IMR-90 (cell line): Measurements from ENCODE around the gene CENPV. TPM values are rescaled to one million over a fixed set of nuclear protein-coding genes. Genes with fewer than 3 reads are reported as not detected.

ENCODE experiments used
- ATAC-seq: fragments of 200-7000 bp; cut with Tn5 transposase; 2 replicates; pipeline ENCODE4 v1.9.1; 2020; ENCODE audit warnings: low read depth, mild to moderate bottlenecking, moderate library complexity
- BruUV-seq: library from RNA; stranded (reverse); fragments of 400-500 nt; replicated peaks from 2 replicates; lab custom pipeline; 2021; lab: Mats Ljungman, UMichigan
- CTCF ChIA-PET: fragments of 300-600 bp; formaldehyde crosslinking; extraction: SDS; loops from one replicate; lab custom pipeline; 2021; ENCODE audit warnings: antibody characterized with exemption; lab: Yijun Ruan, JAX
- POLR2A ChIA-PET: fragments of 300-600 bp; sonication (Branson Sonifier 250); formaldehyde crosslinking; loops from one replicate; lab custom pipeline; 2022; ENCODE audit warnings: antibody characterized with exemption; ENCODE audit not compliant: unreplicated experiment; lab: Charles Lee
- DNase-seq: peaks from one replicate; pipeline ENCODE4 v3.0.0; 2013
- H2AFZ ChIP-seq: replicated peaks from 2 replicates; pipeline ENCODE3; 2013; ENCODE audit warnings: low read length, mild to moderate bottlenecking; ENCODE audit not compliant: poor library complexity
- H2AK5ac ChIP-seq: 2 replicates; pipeline ENCODE4 v1.6.1; 2013; ENCODE audit warnings: low read depth, low read length, inconsistent platforms
- H2AK9ac ChIP-seq: replicated peaks from 2 replicates; pipeline ENCODE3; 2013; ENCODE audit warnings: mild to moderate bottlenecking, low read depth, low read length, moderate library complexity; ENCODE audit not compliant: poor library complexity
- H2BK120ac ChIP-seq: 2 replicates; pipeline ENCODE4 v1.6.1; 2013; ENCODE audit warnings: low read depth, low read length, inconsistent platforms
- H2BK15ac ChIP-seq: 3 replicates; pipeline ENCODE4 v1.6.1; 2013; ENCODE audit warnings: low read depth, low read length, inconsistent platforms
- H2BK20ac ChIP-seq: 2 replicates; pipeline ENCODE4 v1.6.1; 2013; ENCODE audit warnings: low read depth, mild to moderate bottlenecking, inconsistent platforms, low read length, moderate library complexity
- H2BK5ac ChIP-seq: 2 replicates; pipeline ENCODE4 v1.6.1; 2013; ENCODE audit warnings: mild to moderate bottlenecking, low read depth, low read length, inconsistent platforms; ENCODE audit not compliant: poor library complexity, severe bottlenecking
- H3K14ac ChIP-seq: replicated peaks from 2 replicates; pipeline ENCODE4 v1.6.1; 2013; ENCODE audit warnings: low read depth, low read length, inconsistent platforms
- H3K18ac ChIP-seq: 2 replicates; pipeline ENCODE4 v1.6.1; 2013; ENCODE audit warnings: low read depth, low read length, control low read depth
- H3K23ac ChIP-seq: 2 replicates; pipeline ENCODE4 v1.6.1; 2013; ENCODE audit warnings: low read depth, low read length, inconsistent platforms
- H3K27ac ChIP-seq: 2 replicates; pipeline ENCODE4 v1.5.1; 2013; ENCODE audit warnings: mild to moderate bottlenecking, control low read depth, low read length; ENCODE audit not compliant: insufficient read depth
- H3K27me3 ChIP-seq: 2 replicates; pipeline ENCODE4 v1.6.1; 2013; ENCODE audit warnings: low read length; ENCODE audit not compliant: control insufficient read depth, insufficient read depth
- H3K36me3 ChIP-seq: 2 replicates; pipeline ENCODE4 v1.6.1; 2013; ENCODE audit warnings: low read length, mixed read lengths; ENCODE audit not compliant: control insufficient read depth, insufficient read depth
- H3K4ac ChIP-seq: 2 replicates; pipeline ENCODE4 v1.6.1; 2013; ENCODE audit warnings: low read depth, low read length, inconsistent platforms
- H3K4me1 ChIP-seq: 2 replicates; pipeline ENCODE4 v1.6.1; 2013; ENCODE audit warnings: low read length, mixed read lengths; ENCODE audit not compliant: control insufficient read depth, insufficient read depth
- H3K4me2 ChIP-seq: 2 replicates; pipeline ENCODE4 v1.6.1; 2013; ENCODE audit warnings: low read depth, mild to moderate bottlenecking, control low read depth, low read length, moderate library complexity
- H3K4me3 ChIP-seq: 2 replicates; pipeline ENCODE4 v1.5.1; 2013; ENCODE audit warnings: low read depth, mild to moderate bottlenecking, control low read depth, low read length, moderate library complexity; ENCODE audit not compliant: insufficient read depth
- H3K56ac ChIP-seq: 2 replicates; pipeline ENCODE4 v1.6.1; 2013; ENCODE audit warnings: low read length, inconsistent platforms; ENCODE audit not compliant: insufficient read depth; ENCODE audit errors: extremely low read depth
- H3K79me1 ChIP-seq, 2 experiments: 2 replicates each; pipeline ENCODE4 v1.6.1; 2013; ENCODE audit warnings: low read length in 2 of 2, inconsistent platforms in 1 of 2, low read depth in 1 of 2
- H3K9ac ChIP-seq: 2 replicates; pipeline ENCODE4 v1.6.1; 2013; ENCODE audit warnings: low read depth, low read length, control low read depth
- H3K9me1 ChIP-seq: 2 replicates; pipeline ENCODE4 v1.6.1; 2013; ENCODE audit warnings: low read length, inconsistent platforms; ENCODE audit not compliant: insufficient read depth
- H3K9me3 ChIP-seq: 2 replicates; pipeline ENCODE4 v1.6.1; 2013; ENCODE audit warnings: low read length; ENCODE audit not compliant: control insufficient read depth, insufficient read depth
- H4K20me1 ChIP-seq: 2 replicates; pipeline ENCODE4 v1.6.1; 2013; ENCODE audit warnings: low read length, inconsistent platforms; ENCODE audit not compliant: insufficient read depth
- H4K5ac ChIP-seq: 2 replicates; pipeline ENCODE4 v1.6.1; 2013; ENCODE audit warnings: mild to moderate bottlenecking, low read depth, low read length, control low read depth
- H4K8ac ChIP-seq, 2 experiments: 2 replicates each; pipeline ENCODE4 v1.6.1; 2013; ENCODE audit warnings: low read depth in 2 of 2, low read length in 2 of 2, control low read depth in 1 of 2, inconsistent platforms in 1 of 2
- H4K91ac ChIP-seq: 2 replicates; pipeline ENCODE4 v1.6.1; 2013; ENCODE audit warnings: low read depth, low read length, inconsistent platforms; ENCODE audit not compliant: insufficient read depth
- BHLHE40 ChIP-seq: fragments of 150-350 bp; IDR thresholded peaks from 2 replicates; pipeline ENCODE4 v1.6.1; 2016; ENCODE audit warnings: mild to moderate bottlenecking, low read depth, low read length
- CEBPB ChIP-seq: IDR thresholded peaks from 2 replicates; pipeline ENCODE4 v1.6.1; 2012; ENCODE audit warnings: low read depth, low read length, improper control_type of control experiment
- CHD1 ChIP-seq: IDR thresholded peaks from 2 replicates; pipeline ENCODE4 v1.6.1; 2012; ENCODE audit warnings: low read depth, low read length, improper control_type of control experiment
- CTCF ChIP-seq: conservative IDR thresholded peaks from 2 replicates; pipeline ENCODE4 v1.5.1; 2012; ENCODE audit warnings: mild to moderate bottlenecking, low read depth, low read length, improper control_type of control experiment
- ELK1 ChIP-seq: fragments of 150-350 bp; IDR thresholded peaks from 2 replicates; pipeline ENCODE4 v1.6.1; 2016; ENCODE audit warnings: low read depth, mild to moderate bottlenecking, low read length, moderate library complexity, borderline replicate concordance
- FOS ChIP-seq: fragments of 150-350 bp; IDR thresholded peaks from 2 replicates; pipeline ENCODE4 v1.6.1; 2016; ENCODE audit warnings: low read depth, low read length
- MAFK ChIP-seq: IDR thresholded peaks from 2 replicates; pipeline ENCODE4 v1.6.1; 2012; ENCODE audit warnings: low read depth, low read length, improper control_type of control experiment
- MAZ ChIP-seq: IDR thresholded peaks from 2 replicates; pipeline ENCODE4 v1.6.1; 2012; ENCODE audit warnings: low read depth, mild to moderate bottlenecking, low read length, improper control_type of control experiment, moderate library complexity, borderline replicate concordance
- MXI1 ChIP-seq: IDR thresholded peaks from 2 replicates; pipeline ENCODE4 v1.6.1; 2012; ENCODE audit warnings: low read depth, mild to moderate bottlenecking, low read length, moderate library complexity, borderline replicate concordance
- NFE2L2 ChIP-seq: fragments of 150-350 bp; IDR thresholded peaks from 2 replicates; pipeline ENCODE4 v1.6.1; 2016; ENCODE audit warnings: low read depth, mild to moderate bottlenecking, low read length
- POLR2A ChIP-seq: IDR thresholded peaks from 2 replicates; pipeline ENCODE4 v1.6.1; 2012; ENCODE audit warnings: mild to moderate bottlenecking, low read depth, low read length
- RCOR1 ChIP-seq: IDR thresholded peaks from 2 replicates; pipeline ENCODE4 v1.6.1; 2012; ENCODE audit warnings: mild to moderate bottlenecking, low read length, improper control_type of control experiment; ENCODE audit not compliant: insufficient replicate concordance
- SMC3 ChIP-seq: fragments of 150-350 bp; IDR thresholded peaks from 2 replicates; pipeline ENCODE4 v1.6.1; 2016; ENCODE audit warnings: low read depth, mild to moderate bottlenecking, antibody characterized with exemption, low read length, moderate library complexity
- USF2 ChIP-seq: fragments of 150-350 bp; IDR thresholded peaks from 2 replicates; pipeline ENCODE4 v1.6.1; 2017; ENCODE audit warnings: mild to moderate bottlenecking, antibody characterized with exemption, low read length, low read depth
- WGBS, 2 experiments: methylation state at CpG; one replicate each; pipeline versions ENCODE4 v1.1.5 to v1.1.7; 2013; ENCODE audit warnings: missing lambda C conversion rate in 2 of 2; ENCODE audit not compliant: insufficient read length in 1 of 2; ENCODE audit errors: extremely low coverage in 2 of 2; 5-methylcytosine and 5-hydroxymethylcytosine counted together
- dilution Hi-C: fragments of 300-500 bp; cut with HindIII; formaldehyde crosslinking; loops from one replicate; pipeline ENCODE4 v1.14.3; 2018; ENCODE audit warnings: low sequenced_read_pairs; ENCODE audit not compliant: unreplicated experiment
- in situ Hi-C: fragments of 300-500 bp; cut with MboI; formaldehyde crosslinking; loops from 3 replicates; pipeline ENCODE4 v1.14.3; 2019; ENCODE audit warnings: low sequenced_read_pairs, inconsistent platforms, mixed read lengths
- intact Hi-C: fragments of 100-400 bp; cut with micrococcal nuclease; formaldehyde crosslinking; loops from 2 replicates; pipeline ENCODE4 v1.10.0; 2022
- polyA plus RNA-seq, 3 experiments: library from polyadenylated mRNA; depleted of rRNA; stranded (reverse); fragments of >200 nt; gene quantifications; 2 replicates each; pipeline ENCODE4 v1.2.3, GENCODE V29; 2012; ENCODE audit warnings: low replicate concordance in 1 of 3
- total RNA-seq: library from RNA; depleted of rRNA; stranded (reverse); fragments of >200 nt; gene quantifications from 2 replicates; pipeline ENCODE4 v1.2.3, GENCODE V29; 2012

Gene CENPV
- total and polyA plus RNA-seq, 2 of the 4 experiments (the other 2 are of a cell fraction) = 35.3 to 49.8 TPM

- Histone ChIP-seq H4K20me1 (no peaks in the 10 kb centered on the region), H3K36me3 (no peaks in the 10 kb centered on the region), H3K9me1 (no peaks in the 10 kb centered on the region), H3K4me3 (no peak overlapping the region), H3K4ac (no peak overlapping the region), H3K14ac (no peak overlapping the region), H3K4me1 (peaks cover 2% of the 10 kb centered on the region; the same call in 1 of the 2 replicates), H3K9ac (no peak overlapping the region), H4K5ac (no peak overlapping the region), H3K79me1 (peaks cover 3 to 7% of the 10 kb centered on the region in 2 experiments; a peak in 1 of 4 replicates), H4K8ac (no peak overlapping the region), H3K23ac (no peak overlapping the region), H2BK20ac (no peak overlapping the region), H3K56ac (no peak overlapping the region), H2BK120ac (no peak overlapping the region), H3K4me2 (no peak overlapping the region), H2AK5ac (no peak overlapping the region), H3K27ac (no peak overlapping the region), H4K91ac (no peak overlapping the region), H3K27me3 (no peaks in the 10 kb centered on the region), H2AK9ac (no peak overlapping the region), H2BK5ac (no peak overlapping the region), H3K9me3 (no peaks in the 10 kb centered on the region), H2BK15ac (no peak overlapping the region), H3K18ac (no peak overlapping the region), H2AFZ (no peak overlapping the region)
- POLR2A ChIA-PET = no interaction called here
- no CpG with 5 or more reads among the region's 3 CpGs for WGBS, 2 experiments
- ATAC-seq = no peak
- CTCF ChIA-PET = no interaction called here
- in situ Hi-C loops (no loop called here), dilution Hi-C loops (no loop called here), intact Hi-C loops (no loop called here)
- BruUV-seq = no TSS peak
- TF ChIP-seq USF2 = no peak
- TF ChIP-seq MAFK = no peak
- no peak for TF ChIP-seq CHD1
- no peak for TF ChIP-seq POLR2A
- TF ChIP-seq MAZ = no peak
- TF ChIP-seq BHLHE40 = no peak
- TF ChIP-seq SMC3 = no peak
- no peak for TF ChIP-seq MXI1
- TF ChIP-seq ELK1 = no peak
- no peak for TF ChIP-seq CEBPB
- no peak for TF ChIP-seq NFE2L2
- no peak for TF ChIP-seq FOS
- no peak for TF ChIP-seq RCOR1
- no peak for TF ChIP-seq CTCF
- DNase-seq = no peak
Measured at GRCh38 chr17:16293931-16294330, 59.3 kb downstream of the CENPV start.
